HG02623 (cell line): ENCODE data around the gene SF3B3.

Experiments used
- ATAC-seq: cut with Tn5 transposase; IDR thresholded peaks from one replicate; pipeline ENCODE4 v1.9.1; 2021; ENCODE audit warnings: moderate library complexity; ENCODE audit not compliant: unreplicated experiment

SF3B3 gene

DNA sequence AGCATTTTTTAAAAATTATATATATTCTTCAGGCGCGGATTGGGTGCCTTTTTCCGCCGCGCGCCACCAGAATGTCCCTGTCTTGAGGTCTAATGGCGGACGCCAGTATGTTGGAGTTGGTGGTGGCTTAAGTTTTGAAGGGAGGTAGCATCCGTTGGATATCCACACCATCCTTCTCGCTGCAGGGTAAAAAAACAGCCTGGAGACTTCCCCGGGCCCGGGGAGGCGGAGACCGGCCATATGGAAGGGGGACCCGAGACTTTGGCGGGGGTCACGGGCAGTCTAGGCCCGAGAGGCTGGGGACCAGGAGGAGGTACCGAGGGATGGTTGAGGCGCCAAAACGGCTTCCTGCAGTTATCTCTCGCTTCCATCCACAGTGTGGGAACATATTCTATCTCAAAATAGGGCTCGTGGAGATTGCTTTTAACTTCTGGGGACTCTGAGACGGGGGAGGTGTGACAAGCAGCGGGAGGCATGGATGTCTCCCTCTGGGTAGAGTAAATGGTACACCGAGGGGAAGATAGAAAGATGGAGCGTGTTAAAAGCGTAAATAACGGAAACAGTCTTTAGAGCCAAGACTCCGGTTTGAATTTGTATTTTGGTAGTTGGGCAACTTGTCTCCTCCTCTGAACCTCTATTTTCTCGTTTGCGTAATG is at the start of gene SF3B3:
Gene SF3B3 (plus strand): TSS at position 74 of the 656 bp plus-strand sequence. CDS start 2,841 bp downstream, outside the sequence.
- no peak for ATAC-seq

DNA sequence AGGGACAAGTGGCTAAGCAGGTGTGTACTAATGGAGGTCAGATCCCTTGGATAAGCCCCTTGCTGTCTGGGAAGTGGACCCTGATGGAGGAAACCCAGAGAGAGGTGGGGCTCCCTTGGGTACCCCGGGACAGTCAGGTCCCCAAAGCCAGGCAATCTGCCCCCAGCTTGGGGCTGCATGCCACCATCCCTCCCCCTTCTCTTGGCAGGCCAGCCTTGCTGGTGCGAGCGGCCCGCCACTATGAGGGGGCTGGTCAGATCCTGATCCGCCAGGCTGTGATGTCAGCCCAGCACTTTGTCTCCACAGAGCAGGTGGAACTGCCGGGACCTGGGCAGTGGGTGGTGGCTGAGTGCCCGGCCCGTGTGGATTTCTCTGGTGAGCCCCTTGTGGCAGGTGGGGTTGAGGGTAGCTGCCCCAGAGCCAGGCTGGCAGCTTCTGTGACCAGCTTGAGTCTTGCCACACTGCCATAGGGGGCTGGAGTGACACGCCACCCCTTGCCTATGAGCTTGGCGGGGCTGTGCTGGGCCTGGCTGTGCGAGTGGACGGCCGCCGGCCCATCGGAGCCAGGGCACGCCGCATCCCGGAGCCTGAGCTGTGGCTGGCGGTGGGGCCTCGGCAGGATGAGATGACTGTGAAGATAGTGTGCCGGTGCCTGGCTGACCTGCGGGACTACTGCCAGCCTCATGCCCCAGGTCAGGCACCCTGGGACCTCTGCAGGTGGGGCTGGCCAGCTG is 49.1 kb upstream of the SF3B3 start:
- no peak for ATAC-seq

DNA sequence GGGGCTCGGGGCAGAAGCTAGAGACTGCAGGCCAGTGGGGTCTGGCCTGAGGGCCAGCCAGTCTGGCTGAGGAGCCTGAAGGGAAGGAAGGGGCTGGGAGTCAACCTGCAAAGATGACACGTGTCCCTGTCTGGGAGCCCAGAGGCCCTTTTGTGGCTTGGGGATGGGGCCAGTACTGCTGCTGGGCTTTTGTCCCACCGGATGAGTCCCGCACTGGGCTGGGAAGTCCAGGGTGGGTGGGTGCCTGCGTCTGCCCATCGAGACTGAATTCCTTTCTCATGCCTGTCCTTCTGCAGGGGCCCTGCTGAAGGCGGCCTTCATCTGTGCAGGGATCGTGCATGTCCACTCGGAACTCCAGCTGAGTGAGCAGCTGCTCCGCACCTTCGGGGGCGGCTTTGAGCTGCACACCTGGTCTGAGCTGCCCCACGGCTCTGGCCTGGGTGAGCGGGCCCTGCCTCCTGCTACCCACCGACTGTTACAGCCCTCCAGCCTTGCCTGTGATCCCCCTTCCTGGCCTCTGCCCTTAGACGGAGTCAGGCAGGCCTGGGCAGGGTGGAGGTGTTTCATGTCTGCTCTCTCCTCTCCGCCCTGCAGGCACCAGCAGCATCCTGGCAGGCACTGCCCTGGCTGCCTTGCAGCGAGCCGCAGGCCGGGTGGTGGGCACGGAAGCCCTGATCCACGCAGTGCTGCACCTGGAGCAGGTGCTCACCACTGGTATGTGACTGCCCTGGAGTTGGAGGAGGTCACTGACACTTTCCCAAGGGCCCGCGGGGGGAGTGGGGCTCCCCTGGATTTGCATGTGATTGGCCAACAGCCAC is 48.4 kb upstream of the SF3B3 start:
- no peak for ATAC-seq

DNA sequence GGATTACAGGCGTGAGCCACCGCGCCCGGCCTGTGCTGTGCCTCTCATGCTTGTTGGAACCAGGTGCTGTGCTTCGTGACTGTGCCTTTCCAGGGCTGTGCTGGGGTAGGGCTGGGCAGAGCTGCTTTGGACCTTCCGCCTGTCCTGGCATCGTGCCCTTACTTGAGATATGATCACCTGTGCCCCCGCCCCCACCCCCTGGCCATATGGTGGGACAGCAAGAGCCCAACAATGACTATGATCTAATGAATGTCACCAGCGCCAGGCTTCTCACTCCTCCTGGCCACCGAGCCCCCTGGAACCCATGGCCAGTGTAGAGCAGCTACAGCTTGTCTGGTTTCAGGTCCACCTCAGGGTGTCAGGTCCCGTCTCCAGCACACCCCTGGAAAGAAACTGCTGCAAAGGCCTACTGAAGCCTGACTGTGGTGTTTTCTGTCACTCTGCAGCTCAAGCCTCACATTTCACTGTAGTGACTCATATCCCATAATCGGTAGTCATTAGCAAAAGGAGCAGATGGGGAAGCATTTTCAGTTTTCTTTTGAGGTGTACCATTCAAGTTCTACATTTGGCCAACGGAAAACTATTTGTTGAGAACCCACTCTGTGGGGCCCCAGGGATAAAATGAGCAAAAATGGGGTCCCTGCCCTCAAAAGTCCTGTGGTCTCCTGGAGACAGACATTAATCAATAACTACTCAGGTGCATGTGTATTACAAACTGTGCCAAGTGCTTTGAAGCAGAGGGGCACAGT is 47.2 kb upstream of the SF3B3 start:
- ATAC-seq: peak; percentile 76

DNA sequence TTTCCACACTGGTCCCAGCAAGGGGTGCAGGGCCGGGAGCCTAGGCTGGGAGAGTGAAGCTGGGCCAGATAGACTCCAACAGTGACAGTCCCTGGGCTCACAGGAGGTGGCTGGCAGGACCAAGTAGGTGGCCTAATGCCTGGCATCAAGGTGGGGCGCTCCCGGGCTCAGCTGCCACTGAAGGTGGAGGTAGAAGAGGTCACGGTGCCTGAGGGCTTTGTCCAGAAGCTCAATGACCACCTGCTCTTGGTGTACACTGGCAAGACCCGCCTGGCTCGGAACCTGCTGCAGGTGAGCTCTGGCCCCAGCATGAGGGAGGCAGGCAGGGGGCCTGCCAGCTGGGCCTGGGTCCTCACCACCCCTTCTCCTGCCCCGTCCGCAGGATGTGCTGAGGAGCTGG is 45.4 kb upstream of the SF3B3 start:
- ATAC-seq: no peak

DNA sequence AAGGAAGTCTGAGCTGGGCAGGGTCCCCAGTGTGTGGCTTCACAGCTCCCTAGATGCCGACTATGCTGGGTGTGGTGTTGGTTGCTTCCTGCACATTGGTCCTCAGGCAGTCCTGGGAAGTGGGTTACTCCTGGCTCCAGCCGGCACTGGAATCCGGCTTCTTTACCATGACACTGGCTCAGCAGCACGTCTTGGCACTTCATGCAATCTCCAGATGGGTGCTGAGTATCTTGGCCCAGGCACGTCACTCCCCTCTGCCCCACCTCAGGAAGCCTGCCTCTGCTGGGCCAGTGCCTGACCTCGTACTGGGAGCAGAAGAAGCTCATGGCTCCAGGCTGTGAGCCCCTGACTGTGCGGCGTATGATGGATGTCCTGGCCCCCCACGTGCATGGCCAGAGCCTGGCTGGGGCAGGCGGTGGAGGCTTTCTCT is 44.7 kb upstream of the SF3B3 start:
- ATAC-seq: no peak

DNA sequence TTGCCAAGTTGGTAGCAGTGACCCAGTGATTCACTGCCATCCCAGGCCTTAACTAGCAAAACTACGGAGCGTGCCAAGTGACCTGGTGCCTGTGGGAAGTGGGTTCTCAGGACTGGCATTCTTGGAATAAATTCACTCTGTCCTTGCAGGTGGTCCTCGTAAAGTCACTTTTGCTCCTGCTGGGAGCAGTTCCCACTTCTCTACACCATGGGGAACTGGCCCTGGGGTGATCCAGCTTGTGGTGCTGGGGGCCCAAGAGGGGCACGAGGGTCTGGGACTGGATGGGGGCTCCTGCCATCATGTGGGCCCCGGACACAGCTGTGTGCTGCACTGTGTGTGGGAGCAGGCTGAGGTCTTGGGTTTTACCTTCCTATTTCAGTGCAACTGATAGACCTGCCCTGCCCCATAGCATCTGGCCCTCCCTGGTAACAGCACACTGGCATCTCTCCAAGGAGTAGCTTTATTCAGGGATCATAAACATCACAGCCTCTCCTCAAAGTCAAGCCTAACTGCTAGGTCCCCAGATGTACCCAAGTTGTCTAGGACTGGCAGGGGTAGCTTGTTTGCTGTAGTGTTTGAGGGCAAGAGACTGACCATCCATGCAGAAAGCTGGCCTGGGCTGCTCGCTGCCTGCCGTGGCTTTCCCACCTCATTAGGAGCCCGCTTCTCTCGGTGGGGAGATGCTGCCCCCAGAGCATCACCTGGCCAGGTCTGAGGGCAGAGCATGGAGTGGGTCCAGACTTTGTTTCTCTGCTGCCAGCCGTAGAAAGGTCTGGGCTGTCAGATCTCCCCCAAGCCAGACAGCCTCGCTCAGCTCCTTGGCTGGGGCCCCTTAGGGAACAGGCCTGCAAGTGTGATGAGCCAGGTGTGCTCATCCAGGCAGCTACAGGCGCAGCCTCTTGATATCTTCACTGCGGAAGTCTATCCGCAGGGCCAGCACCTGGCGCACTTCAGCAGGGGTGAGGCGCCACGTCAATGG is 43.2 kb upstream of the SF3B3 start:
- ATAC-seq: no peak

DNA sequence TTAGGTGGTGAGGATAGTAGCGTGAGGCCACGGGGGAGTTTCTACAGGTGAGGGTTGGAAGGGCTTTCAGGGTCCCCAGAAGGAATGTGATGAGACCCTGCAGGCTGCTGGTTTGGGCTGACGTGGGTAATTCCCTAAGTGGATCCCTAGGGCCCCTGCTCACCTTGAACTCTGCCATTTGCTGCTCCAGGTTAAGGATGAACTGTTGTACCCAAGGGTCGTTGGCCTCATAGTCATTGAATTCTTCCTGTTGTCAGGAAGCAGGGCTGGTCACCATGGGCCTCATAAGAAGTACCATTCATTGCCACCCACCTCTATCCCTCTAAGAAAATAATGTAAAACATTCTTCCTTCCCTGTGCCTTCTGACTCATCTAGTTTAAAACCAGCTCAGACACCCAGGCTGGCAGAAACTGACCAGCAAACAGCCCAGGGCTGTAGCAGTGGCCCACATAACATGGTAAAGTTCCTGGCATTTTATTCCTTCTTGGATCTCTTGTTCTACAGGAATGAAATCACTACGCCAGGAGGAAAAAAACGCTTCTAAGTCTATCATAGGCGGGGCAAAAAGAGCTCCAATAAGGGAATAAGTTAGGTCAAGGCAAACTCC is 41.6 kb upstream of the SF3B3 start:
- ATAC-seq: no peak

DNA sequence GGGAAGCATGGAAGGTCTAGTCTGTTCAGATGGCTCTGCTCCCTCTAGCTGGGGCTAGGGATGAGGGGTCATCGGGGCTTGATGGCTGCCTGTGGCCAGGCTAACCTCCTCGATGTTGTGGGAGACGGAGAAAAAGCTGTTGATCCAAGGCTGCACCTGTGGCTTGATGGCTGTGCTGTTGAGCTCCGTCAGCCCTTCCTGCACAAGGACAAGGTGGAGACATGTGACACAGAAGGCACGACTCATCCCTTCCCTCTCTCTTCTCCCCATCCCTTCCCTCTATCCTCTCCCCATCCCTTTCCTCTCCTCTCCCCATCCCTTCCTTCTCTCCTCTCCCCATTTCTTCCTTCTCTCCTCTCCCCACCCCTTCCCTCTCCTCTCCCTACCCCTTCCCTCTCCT is 41.0 kb upstream of the SF3B3 start:
- no peak for ATAC-seq

DNA sequence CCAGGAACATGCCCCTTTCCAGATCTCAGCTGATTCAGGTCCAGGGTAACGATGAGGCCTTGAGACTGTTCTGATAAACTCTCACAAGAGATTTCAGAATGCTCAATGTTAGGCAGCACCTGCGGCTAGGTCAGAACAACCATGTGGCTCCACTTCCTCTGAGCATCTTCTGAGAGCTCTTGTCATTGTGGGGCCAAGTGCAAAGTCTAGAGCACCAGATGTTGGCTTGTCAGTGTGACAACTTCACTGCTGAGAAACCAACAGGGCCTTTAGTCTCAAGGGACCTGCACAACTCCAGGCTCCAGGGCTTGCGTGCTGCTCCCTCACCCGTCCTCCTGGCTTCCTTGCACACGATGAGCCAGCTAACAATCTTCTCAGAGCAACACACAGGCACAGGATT is 40.2 kb upstream of the SF3B3 start:
- no peak for ATAC-seq

DNA sequence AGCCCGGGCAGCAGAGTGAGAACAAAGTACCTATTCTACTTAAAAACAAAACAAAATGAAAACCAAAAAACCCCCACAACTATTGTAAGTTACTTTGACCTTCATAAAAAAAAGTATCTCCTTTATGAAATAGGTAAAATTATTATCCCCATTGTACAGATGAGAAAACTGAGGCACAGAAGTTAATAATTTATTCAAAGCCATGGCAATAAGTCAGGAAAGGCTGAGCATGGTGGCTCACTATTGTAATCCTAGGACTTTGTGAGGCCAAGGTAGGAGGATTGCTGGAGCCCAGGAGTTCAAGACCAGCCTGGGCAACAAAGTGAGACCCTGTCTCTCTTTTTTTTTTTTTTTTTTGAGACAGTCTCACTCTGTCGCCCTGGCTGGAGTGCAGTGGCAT is 38.7 kb upstream of the SF3B3 start:
- ATAC-seq: no peak

DNA sequence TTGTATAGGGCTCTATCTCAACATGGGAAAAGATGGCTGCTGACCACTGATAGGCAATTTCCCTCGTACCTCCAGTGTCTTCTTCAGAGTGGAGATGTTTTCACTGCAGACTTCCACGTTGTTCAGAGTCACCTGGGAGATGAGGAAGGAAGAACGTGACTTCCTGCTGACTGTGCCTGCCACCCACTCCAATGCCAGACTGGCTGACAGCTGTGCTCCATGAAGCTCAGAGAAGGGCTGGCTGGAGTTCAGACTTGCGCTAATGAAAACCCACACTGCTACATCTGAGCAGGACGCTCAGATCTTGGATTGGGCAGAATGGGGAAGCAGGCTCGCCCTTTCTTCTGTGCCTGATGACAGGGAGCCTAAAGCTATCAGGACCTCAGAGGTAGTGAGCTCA is 33.4 kb upstream of the SF3B3 start:
- no peak for ATAC-seq

DNA sequence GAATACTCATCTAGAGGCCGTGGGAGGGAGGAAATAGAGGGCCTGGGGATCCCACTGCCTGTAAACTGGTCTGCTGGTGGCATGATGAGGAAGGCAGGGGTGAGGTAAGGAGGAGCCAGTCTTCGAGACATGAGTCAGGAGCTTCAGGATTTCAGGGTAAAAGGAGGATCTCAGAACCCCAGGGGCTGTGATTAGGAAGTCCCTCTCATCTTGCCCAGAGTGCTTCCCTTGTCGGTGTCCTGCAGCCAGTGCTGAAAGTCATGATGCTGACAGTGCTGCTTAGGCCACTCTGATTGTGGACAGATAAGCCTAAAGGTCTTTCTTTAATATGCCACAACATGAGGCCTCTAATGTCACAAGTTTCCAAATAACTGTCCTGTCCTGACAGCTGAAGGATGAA is 29.8 kb upstream of the SF3B3 start:
- ATAC-seq: no peak

DNA sequence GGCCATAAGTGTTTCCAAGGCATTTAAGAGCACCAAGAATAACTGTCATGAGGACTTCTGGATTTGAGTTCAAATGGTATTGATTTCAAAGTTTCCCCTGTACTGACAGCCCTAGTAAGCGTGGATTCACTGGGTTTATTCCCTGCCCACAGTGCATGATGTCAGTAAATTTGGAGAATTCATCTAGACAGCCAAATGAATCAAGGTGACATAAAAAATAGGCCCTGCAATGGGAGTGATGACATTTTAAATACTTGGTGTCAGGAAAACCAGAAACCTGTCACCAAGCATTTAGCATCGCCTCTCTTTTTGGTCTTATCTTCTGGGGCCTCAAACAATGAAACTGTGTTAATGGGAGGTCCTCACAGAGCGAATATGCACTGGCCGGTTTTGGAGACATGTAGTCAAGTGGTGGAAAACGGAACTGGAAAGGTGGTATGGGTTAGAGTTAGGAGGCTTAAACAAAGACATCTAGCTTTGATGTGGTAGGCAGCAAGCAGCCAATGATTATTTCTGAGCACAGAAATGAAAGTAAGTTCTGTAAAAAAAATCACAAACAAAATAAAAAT is 29.3 kb upstream of the SF3B3 start:
- no peak for ATAC-seq

DNA sequence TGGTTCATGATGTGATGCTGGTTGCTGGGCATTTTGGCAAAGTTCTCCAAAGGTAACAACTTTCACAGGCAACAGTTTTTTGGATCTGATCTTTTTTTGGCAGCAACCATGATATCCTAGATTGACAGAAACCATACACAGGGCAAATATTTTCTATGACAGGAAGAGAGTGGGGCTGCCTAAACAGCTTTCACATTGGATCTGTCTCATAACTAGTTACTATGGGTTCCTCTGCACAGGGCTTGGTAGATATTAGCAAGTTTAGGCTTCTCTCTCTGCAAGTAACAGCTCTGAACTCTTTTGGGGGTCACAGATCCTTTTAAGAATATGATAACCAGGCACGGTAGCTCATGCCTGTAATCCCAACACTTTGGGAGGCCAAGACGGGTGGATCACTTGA is 28.8 kb upstream of the SF3B3 start:
- no peak for ATAC-seq

DNA sequence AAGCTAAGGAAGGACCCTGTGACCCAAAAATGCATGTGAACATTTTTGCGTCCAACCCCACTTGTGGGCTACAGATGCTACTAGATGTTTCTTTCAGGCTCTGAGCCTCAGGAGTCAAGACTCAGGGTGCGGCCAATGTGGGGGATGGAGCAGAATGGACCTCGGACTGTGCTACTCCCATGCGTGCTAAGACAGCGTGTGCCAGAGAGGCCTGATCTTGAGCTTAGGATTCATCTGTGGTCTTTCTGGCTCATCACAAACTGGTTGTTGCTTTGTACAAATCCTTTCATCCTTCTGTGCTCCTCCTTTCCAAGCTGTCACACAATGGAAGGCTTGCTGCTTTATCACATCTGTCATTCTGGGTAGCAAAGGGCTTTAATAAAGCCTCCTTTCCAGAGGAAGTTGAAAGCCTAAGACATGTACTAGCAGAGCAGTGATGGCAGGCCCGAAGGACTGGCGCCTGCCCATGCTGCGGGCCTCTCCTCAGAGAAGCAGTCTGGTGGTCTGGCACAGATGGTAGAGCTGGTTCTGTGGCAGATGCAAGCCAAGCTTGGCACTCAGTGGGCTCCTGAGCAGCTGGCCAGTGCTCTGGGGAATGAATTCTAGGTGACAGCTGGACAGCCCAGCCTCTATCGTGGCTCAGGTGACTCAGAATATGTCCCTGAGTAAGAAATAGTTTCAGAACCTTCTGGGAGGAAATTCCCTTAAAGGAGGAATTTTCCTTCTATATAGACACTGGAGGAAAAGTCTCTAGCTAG is 28.0 kb upstream of the SF3B3 start:
- ATAC-seq: no peak

DNA sequence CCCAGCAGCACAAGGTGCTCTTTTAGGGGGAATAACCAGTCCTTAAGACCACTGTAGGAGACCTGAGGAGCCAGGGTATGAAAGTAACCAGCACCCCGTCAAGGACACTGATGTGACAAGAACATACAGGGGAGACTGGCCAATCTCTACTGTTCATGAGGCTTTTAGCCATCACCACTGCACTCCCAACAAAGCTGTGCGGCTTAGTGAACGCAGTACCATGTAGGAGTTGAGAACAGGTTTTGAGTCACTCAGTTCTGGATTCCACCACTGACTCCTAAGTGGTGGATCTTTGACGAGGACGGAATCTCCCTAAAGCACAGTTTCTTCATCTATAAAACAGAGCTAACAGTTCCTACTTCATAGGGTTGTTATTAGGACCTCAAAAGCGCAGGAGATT is 27.1 kb upstream of the SF3B3 start:
- no peak for ATAC-seq

DNA sequence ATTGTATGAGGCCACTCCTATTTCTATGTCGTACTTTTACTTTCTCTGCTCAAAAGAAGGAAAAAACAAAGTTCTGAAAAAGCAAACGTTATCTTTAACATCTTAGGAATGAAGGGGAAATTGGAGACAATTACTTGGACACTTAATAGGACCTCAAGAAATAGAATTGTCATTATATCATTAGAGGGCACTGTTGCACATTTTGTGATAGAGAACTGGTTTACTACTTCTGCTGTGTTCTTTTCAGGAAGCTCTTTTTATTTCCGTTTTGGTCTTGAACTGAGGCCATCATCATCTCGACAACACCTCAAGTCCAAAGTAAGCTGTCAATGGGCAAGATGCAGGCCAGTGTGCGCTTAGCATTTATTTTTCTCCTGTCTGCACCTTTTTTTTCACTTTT is 14.9 kb upstream of the SF3B3 start:
- no peak for ATAC-seq

DNA sequence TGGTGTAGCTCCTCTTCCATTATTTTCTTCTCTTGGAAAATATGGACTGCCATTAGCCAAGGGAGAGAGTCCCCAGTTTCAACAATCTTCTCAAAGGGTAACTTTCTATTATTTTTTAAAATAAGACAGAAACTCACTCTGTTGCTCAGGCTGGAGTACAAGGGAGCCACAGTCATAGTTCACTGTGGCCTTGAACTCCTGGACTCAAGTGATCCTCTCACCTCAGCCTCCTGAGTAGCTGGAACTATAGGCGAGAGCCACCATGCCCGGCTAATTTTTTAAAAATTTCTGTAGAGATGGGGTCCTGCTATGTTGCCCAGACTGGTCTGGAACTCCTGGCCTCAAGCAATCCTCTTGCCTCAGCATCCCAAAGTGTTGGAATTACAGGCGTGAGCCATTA is 13.4 kb upstream of the SF3B3 start:
- ATAC-seq: no peak
